ENCODE results near the gene NAT8L.

NAT8L gene

GRCh38 chr4:2049381-2049780, 9.7 kb upstream of the NAT8L start:
- no peak overlapping the region for H3K4me3 ChIP-seq (ENCODE audit: low read depth, low read length)
- no peaks in the 10 kb centered on the region for H3K4me1 ChIP-seq
- no peaks in the 10 kb centered on the region for H3K36me3 ChIP-seq (ENCODE audit: control insufficient read depth, insufficient read depth, low read length)
- H3K9ac ChIP-seq = no peak overlapping the region
- H3K4me2 ChIP-seq (ENCODE audit: low read length) = no peak overlapping the region
- H2AFZ ChIP-seq = no peak overlapping the region
- H3K9me3 ChIP-seq (ENCODE audit: control insufficient read depth, low read length) = no peaks in the 10 kb centered on the region
- no peaks in the 10 kb centered on the region for H3K27me3 ChIP-seq (ENCODE audit: control insufficient read depth, insufficient read depth, low read length)
- no peaks in the 10 kb centered on the region for H3K79me2 ChIP-seq
- no peak overlapping the region for H3K27ac ChIP-seq
- TF ChIP-seq, protein P1, sequence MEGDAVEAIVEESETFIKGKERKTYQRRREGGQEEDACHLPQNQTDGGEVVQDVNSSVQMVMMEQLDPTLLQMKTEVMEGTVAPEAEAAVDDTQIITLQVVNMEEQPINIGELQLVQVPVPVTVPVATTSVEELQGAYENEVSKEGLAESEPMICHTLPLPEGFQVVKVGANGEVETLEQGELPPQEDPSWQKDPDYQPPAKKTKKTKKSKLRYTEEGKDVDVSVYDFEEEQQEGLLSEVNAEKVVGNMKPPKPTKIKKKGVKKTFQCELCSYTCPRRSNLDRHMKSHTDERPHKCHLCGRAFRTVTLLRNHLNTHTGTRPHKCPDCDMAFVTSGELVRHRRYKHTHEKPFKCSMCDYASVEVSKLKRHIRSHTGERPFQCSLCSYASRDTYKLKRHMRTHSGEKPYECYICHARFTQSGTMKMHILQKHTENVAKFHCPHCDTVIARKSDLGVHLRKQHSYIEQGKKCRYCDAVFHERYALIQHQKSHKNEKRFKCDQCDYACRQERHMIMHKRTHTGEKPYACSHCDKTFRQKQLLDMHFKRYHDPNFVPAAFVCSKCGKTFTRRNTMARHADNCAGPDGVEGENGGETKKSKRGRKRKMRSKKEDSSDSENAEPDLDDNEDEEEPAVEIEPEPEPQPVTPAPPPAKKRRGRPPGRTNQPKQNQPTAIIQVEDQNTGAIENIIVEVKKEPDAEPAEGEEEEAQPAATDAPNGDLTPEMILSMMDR (IDR thresholded peaks at IDR 0.05) = no peak

GRCh38 chr4:2049811-2050210, 9.3 kb upstream of the NAT8L start:
- Histone ChIP-seq H3K27ac (no peak overlapping the region), H3K9me3 (ENCODE audit: control insufficient read depth, low read length) (no peaks in the 10 kb centered on the region), H3K9ac (no peak overlapping the region), H3K4me2 (ENCODE audit: low read length) (no peak overlapping the region), H2AFZ (no peak overlapping the region), H3K4me1 (no peaks in the 10 kb centered on the region), H3K79me2 (no peaks in the 10 kb centered on the region), H3K36me3 (ENCODE audit: control insufficient read depth, insufficient read depth, low read length) (no peaks in the 10 kb centered on the region), H3K27me3 (ENCODE audit: control insufficient read depth, insufficient read depth, low read length) (no peaks in the 10 kb centered on the region), H3K4me3 (ENCODE audit: low read depth, low read length) (no peak overlapping the region)
- TF ChIP-seq, protein P1 (IDR thresholded peaks at IDR 0.05) = no peak

- H2AFZ ChIP-seq = no peak overlapping the region
- H3K4me2 ChIP-seq (ENCODE audit: low read length) = no peak overlapping the region
- no peak overlapping the region for H3K9ac ChIP-seq
- TF ChIP-seq, protein P1 (IDR thresholded peaks at IDR 0.05) = no peak
- no peaks in the 10 kb centered on the region for H3K27me3 ChIP-seq (ENCODE audit: control insufficient read depth, insufficient read depth, low read length)
- H3K36me3 ChIP-seq (ENCODE audit: control insufficient read depth, insufficient read depth, low read length) = no peaks in the 10 kb centered on the region
- no peaks in the 10 kb centered on the region for H3K4me1 ChIP-seq
- H3K9me3 ChIP-seq (ENCODE audit: control insufficient read depth, low read length) = no peaks in the 10 kb centered on the region
- no peak overlapping the region for H3K27ac ChIP-seq
- no peak overlapping the region for H3K4me3 ChIP-seq (ENCODE audit: low read depth, low read length)
- no peaks in the 10 kb centered on the region for H3K79me2 ChIP-seq
Observed at GRCh38 chr4:2051086-2051485, 8.0 kb upstream of the NAT8L start.

DNA sequence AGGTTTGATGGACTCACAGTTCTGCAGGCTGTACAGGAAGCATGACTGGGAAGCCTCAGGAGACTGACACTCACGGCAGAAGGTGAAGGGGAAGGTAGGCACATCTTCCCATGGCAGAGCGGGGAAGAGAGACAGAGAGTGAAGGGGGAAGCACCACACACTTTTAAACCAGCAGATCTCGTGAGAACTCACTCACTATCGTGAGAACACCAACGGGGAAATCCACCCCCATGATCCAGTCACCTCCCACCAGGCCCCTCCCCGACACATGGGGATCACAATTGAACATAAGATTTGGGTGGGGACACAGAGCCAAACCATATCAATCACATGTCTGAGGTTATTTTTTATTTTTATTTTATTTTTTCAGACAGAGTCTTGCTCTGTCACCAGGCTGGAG, 4.9 kb upstream of the NAT8L start:
- TF ChIP-seq, protein P1 (IDR thresholded peaks at IDR 0.05) = no peak
- no peak overlapping the region for H3K27ac ChIP-seq
- no peak overlapping the region for H2AFZ ChIP-seq
- H3K79me2 ChIP-seq = no peaks in the 10 kb centered on the region
- H3K27me3 ChIP-seq (ENCODE audit: control insufficient read depth, insufficient read depth, low read length) = no peaks in the 10 kb centered on the region
- H3K9me3 ChIP-seq (ENCODE audit: control insufficient read depth, low read length) = no peaks in the 10 kb centered on the region
- no peak overlapping the region for H3K9ac ChIP-seq
- no peaks in the 10 kb centered on the region for H3K36me3 ChIP-seq (ENCODE audit: control insufficient read depth, insufficient read depth, low read length)
- H3K4me2 ChIP-seq (ENCODE audit: low read length) = no peak overlapping the region
- H3K4me1 ChIP-seq = no peaks in the 10 kb centered on the region
- H3K4me3 ChIP-seq (ENCODE audit: low read depth, low read length) = no peak overlapping the region

DNA sequence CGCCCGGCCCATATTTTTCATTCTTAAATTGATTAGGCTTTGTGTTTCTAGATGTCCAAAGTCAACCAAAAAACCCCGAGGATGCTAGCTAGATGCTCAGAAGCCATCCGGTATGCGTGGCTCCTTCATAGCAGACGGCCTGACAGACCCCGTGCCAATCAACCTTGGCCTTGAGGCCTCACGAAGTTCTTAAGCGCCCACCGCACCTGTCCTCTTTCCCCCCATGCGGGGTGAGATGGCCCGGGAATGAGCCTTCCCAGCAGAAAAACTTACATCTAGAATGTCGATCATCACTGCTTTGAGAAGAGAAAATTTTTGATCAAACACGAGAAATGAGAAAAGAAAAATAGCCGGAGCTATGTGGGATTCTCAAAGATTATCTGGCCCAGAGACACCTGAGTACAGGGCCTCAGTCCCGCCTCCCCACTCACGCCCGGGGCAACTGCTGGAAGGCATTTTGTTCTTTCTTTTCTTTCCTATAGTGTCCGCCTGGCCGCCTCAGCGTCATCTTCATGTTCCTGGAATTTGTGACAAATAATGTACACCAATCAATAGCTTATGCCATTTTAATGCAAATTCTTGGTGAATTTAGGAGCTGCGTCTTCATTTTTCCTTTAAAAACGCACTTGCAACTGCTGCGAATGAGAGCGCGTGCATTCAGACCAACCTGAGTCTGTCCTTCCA, 1.6 kb upstream of the NAT8L start:
- H3K9ac ChIP-seq = no peak overlapping the region
- H3K4me3 ChIP-seq (ENCODE audit: low read depth, low read length) = no peak overlapping the region
- no peaks in the 10 kb centered on the region for H3K4me1 ChIP-seq
- H3K79me2 ChIP-seq = no peaks in the 10 kb centered on the region
- no peak overlapping the region for H3K27ac ChIP-seq
- no peak overlapping the region for H2AFZ ChIP-seq
- TF ChIP-seq, protein P1 (IDR thresholded peaks at IDR 0.05) = no peak
- no peaks in the 10 kb centered on the region for H3K36me3 ChIP-seq (ENCODE audit: control insufficient read depth, insufficient read depth, low read length)
- no peak overlapping the region for H3K4me2 ChIP-seq (ENCODE audit: low read length)
- no peaks in the 10 kb centered on the region for H3K9me3 ChIP-seq (ENCODE audit: control insufficient read depth, low read length)
- H3K27me3 ChIP-seq (ENCODE audit: control insufficient read depth, insufficient read depth, low read length) = no peaks in the 10 kb centered on the region
